GM21576 (cell line): ENCODE data around the gene GULP1.

Experiments
- ATAC-seq: cut with Tn5 transposase; IDR thresholded peaks from one replicate; pipeline ENCODE4 v1.9.1; 2021; ENCODE audit warnings: mild to moderate bottlenecking, moderate library complexity; ENCODE audit not compliant: unreplicated experiment

Gene GULP1

GRCh38 chr2:188414869-188415753 is 123.4 kb downstream of the GULP1 start:
- ATAC-seq, result no peak

- no peak for ATAC-seq
Observed at GRCh38 chr2:188415754-188416083, 124.0 kb downstream of the GULP1 start.

GRCh38 chr2:188416367-188416766 is 124.7 kb downstream of the GULP1 start:
- ATAC-seq, result no peak

- ATAC-seq, result no peak
Observed at GRCh38 chr2:188422726-188423125, 131.1 kb downstream of the GULP1 start.

GRCh38 chr2:188425266-188425665 is 133.6 kb downstream of the GULP1 start:
- no peak for ATAC-seq

GRCh38 chr2:188426121-188426520 is 134.4 kb downstream of the GULP1 start:
- no peak for ATAC-seq

- no peak for ATAC-seq
Observed at GRCh38 chr2:188430705-188431104, 139.0 kb downstream of the GULP1 start.

GRCh38 chr2:188434018-188434417 is 142.3 kb downstream of the GULP1 start:
- ATAC-seq, result no peak

- ATAC-seq, result no peak
Observed at GRCh38 chr2:188435115-188435514, 143.4 kb downstream of the GULP1 start.

- no peak for ATAC-seq
Observed at GRCh38 chr2:188437537-188437936, 145.9 kb downstream of the GULP1 start.

- ATAC-seq, result no peak
Observed at GRCh38 chr2:188439986-188440385, 148.3 kb downstream of the GULP1 start.

GRCh38 chr2:188440849-188441248 is 149.2 kb downstream of the GULP1 start:
- no peak for ATAC-seq

- no peak for ATAC-seq
Observed at GRCh38 chr2:188441288-188441947, 149.7 kb downstream of the GULP1 start.

GRCh38 chr2:188443207-188443606 is 151.5 kb downstream of the GULP1 start:
- no peak for ATAC-seq

- ATAC-seq, result no peak
Observed at GRCh38 chr2:188444106-188444835, 152.6 kb downstream of the GULP1 start.

GRCh38 chr2:188449561-188449960 is 157.9 kb downstream of the GULP1 start:
- ATAC-seq, result no peak

GRCh38 chr2:188449971-188450370 is 158.3 kb downstream of the GULP1 start:
- no peak for ATAC-seq

GRCh38 chr2:188450732-188451483 is 159.2 kb downstream of the GULP1 start:
- no peak for ATAC-seq

GRCh38 chr2:188452084-188452483 is 160.4 kb downstream of the GULP1 start:
- no peak for ATAC-seq

GRCh38 chr2:188456114-188456909 is 164.6 kb downstream of the GULP1 start:
- ATAC-seq, result no peak
